A673 (cell line): ENCODE results near the gene SH3GL2.

Experiments
- CTCF ChIP-seq: fragments of 300-800, 200-600 bp; sonication (generic); conservative IDR thresholded peaks from 2 replicates; pipeline ENCODE4 v1.5.1; 2017; ENCODE audit warnings: low read depth, mild to moderate bottlenecking, antibody characterized with exemption, low read length, moderate library complexity, mixed read lengths
- EZH2 ChIP-seq: fragments of 200-600 bp; sonication (generic); IDR thresholded peaks from 2 replicates; pipeline ENCODE4 v1.6.1; 2017; ENCODE audit warnings: borderline replicate concordance, low read depth, mild to moderate bottlenecking, mixed read lengths, antibody characterized with exemption, low read length; ENCODE audit not compliant: poor library complexity, severe bottlenecking

GRCh38 chr9:17699615-17700330, 120.9 kb downstream of the SH3GL2 start:
- TF ChIP-seq CTCF (no peak), EZH2 (no peak)
